Ovary (tissue), 9 donors: ENCODE results near the gene SHANK2. TPM values are rescaled to one million over a fixed set of nuclear protein-coding genes. Genes with fewer than 3 reads are reported as not detected.

Experiments used
- DNase-seq, 5 donors: peaks; one replicate each; pipeline ENCODE4 v3.0.0-alpha.2; 2019 to 2020
- H3K27ac ChIP-seq, 2 donors: fragments of 200-600 bp; one replicate each; pipeline versions ENCODE4 v1.5.1 to v1.8.0; 2019 to 2022
- H3K27me3 ChIP-seq: fragments of 200-600 bp; one replicate; pipeline ENCODE4 v1.8.0; 2022
- H3K36me3 ChIP-seq: fragments of 200-600 bp; sonication (generic); one replicate; pipeline ENCODE4 v1.5.1; 2019
- H3K4me1 ChIP-seq: one replicate; pipeline ENCODE4 v1.8.1; 2013; ENCODE audit warnings: mild to moderate bottlenecking, moderate library complexity; ENCODE audit not compliant: insufficient read depth
- H3K4me3 ChIP-seq: fragments of 200-600 bp; sonication (generic); one replicate; pipeline ENCODE4 v1.5.1; 2017
- H3K9me3 ChIP-seq, 2 donors: fragments of 200-600 bp in 1 of 2; sonication (generic) in 1 of 2; one replicate each; pipeline versions ENCODE4 v1.5.1 to v1.8.1; 2013 to 2019; ENCODE audit warnings: mild to moderate bottlenecking in 1 of 2, moderate library complexity in 1 of 2
- CTCF ChIP-seq, 3 donors: fragments of 450-650 bp in 2 of 3; fragments of 200-600 bp in 1 of 3; IDR thresholded peaks; one replicate each; pipeline versions ENCODE4 v1.5.1 to v1.8.0; 2016 to 2022; ENCODE audit warnings: antibody characterized with exemption in 3 of 3, mild to moderate bottlenecking in 1 of 3
- EP300 ChIP-seq: sonication (generic); formaldehyde crosslinking; IDR thresholded peaks from one replicate; pipeline ENCODE4 v1.6.1; 2017; ENCODE audit warnings: antibody characterized with exemption
- POLR2A ChIP-seq: fragments of 450-650 bp; IDR thresholded peaks from one replicate; pipeline ENCODE4 v1.6.1; 2017; ENCODE audit warnings: antibody characterized with exemption, mild to moderate bottlenecking, moderate library complexity
- WGBS, 3 donors: extraction: QIAGEN DNeasy Blood & Tissue Kit in 1 of 3; methylation state at CpG; one replicate each; pipeline versions ENCODE4 v1.1.5 to v1.1.7; 2013 to 2017; 5-methylcytosine and 5-hydroxymethylcytosine counted together
- intact Hi-C, 4 donors: fragments of 100-400 bp; cut with DNase I; formaldehyde crosslinking; loops; one replicate each; pipeline versions ENCODE4 v1.11.0 to v1.15.1; 2022 to 2023
- polyA plus RNA-seq, 2 donors: library from polyadenylated mRNA; stranded (reverse); fragments of 200-250 nt in 1 of 2; fragments of 350-450 nt in 1 of 2; fragmentation: Illumina TruSeq in 1 of 2; extraction: RNeasy Lipid Tissue Mini Kit (QIAGEN cat#74804) in 1 of 2; gene quantifications; one replicate each; pipeline ENCODE4 v1.2.3, GENCODE V29; 2013 to 2014
- total RNA-seq, 7 donors: library from RNA; depleted of rRNA in 2 of 7; stranded (reverse); fragments of >200 nt in 2 of 7; fragmentation: NEBNext Ultra II Directional in 3 of 7; extraction: Animal tissue kit (Norgen Biotek cat#: 25700) in 3 of 7; gene quantifications; one replicate each; pipeline versions ENCODE4 v1.1.0 to v1.2.4, GENCODE V29; 2016 to 2023
- donor health status: DM: no; HTN: no; CAD: no; lungs with moderate emphysema.
- donor health status: DM: no; HTN: no; CAD: no.
- donor health status: Bipolar disorder and iron deficiency.
- donor health status: DM: yes; HTN: yes; CAD: no.
- donor health status: DM: no; HTN: no; CAD: no.
- donor health status: DM: yes; HTN: yes; CAD: no.

Gene SHANK2
- total and polyA plus RNA-seq, 9 donors, result 0.05 to 40.4 (median 2.3) TPM; not detected in 1

- TF ChIP-seq EP300 (no peak), CTCF (IDR thresholded peaks at IDR 0.05) (no peak), POLR2A (no peak)
- no peak for DNase-seq
- 81 to 96% (median 83%) methylated on average over 5 of the region's 5 CpGs for WGBS, 3 donors
- Histone ChIP-seq H3K4me3 (no peak overlapping the region), H3K27me3 (no peaks in the 10 kb centered on the region), H3K4me1 (no peaks in the 10 kb centered on the region), H3K9me3 (no peaks in the 10 kb centered on the region), H3K36me3 (no peaks in the 10 kb centered on the region), H3K27ac (no peak overlapping the region)
- intact Hi-C loops, result no loop called here
Measured at GRCh38 chr11:71202598-71202944, 49.8 kb downstream of the SHANK2 start.

Other genes with a start within 250 kb of the SHANK2 start
- 100 to 1,000 TPM in 2 of 7 donors, 10 to 100 TPM in 5; 29.3 to 264 (median 51.1) TPM for gene DHCR7, start 195.8 kb upstream of the SHANK2 start, total RNA-seq
- 10 to 100 TPM; 25.3 to 61.0 TPM for gene DHCR7, start 195.8 kb upstream of the SHANK2 start, polyA plus RNA-seq
- gene NADSYN1, start 200.6 kb upstream of the SHANK2 start, total RNA-seq, result 10 to 100 TPM; 30.8 to 69.0 (median 53.0) TPM
- 10 to 100 TPM; 33.6 to 40.6 TPM for gene NADSYN1, start 200.6 kb upstream of the SHANK2 start, polyA plus RNA-seq